Subcutaneous adipose tissue (tissue), 4 donors: Measurements from ENCODE around the gene NETO2. TPM values are rescaled to one million over a fixed set of nuclear protein-coding genes. Genes with fewer than 3 reads are reported as not detected.

Experiments used
- CTCF ChIP-seq: fragments of 450-650 bp; IDR thresholded peaks from one replicate; pipeline ENCODE4 v1.5.1; 2016; ENCODE audit warnings: low read depth, mild to moderate bottlenecking, control low read depth, antibody characterized with exemption, moderate library complexity
- total RNA-seq, 4 donors: library from RNA; depleted of rRNA; stranded (reverse); fragments of >200 nt; gene quantifications; one replicate each; pipeline ENCODE4 v1.1.0, GENCODE V29; 2016

The NETO2 gene
- 1 to 10 TPM in 2 of 4 donors, under 1 TPM in 2; 0.44 to 2.4 (median 1.1) TPM for total RNA-seq

- TF ChIP-seq CTCF: no peak
These were observed at the start of gene NETO2 for GRCh38 chr16:47143677-47144558. TSS of gene NETO2 (minus strand) at chr16:47143945. CDS start at chr16:47143612, 333 bp downstream.

GRCh38 chr16:47182318-47182717, 38.6 kb upstream of the NETO2 start:
- TF ChIP-seq CTCF: no peak

- no peak for TF ChIP-seq CTCF
These were observed 36.3 kb upstream of the NETO2 start for GRCh38 chr16:47180073-47180472.

GRCh38 chr16:47175152-47175551, 31.4 kb upstream of the NETO2 start:
- TF ChIP-seq CTCF: no peak

GRCh38 chr16:47162670-47163420, 19.1 kb upstream of the NETO2 start:
- TF ChIP-seq CTCF: no peak

- no peak for TF ChIP-seq CTCF
These were observed 17.7 kb upstream of the NETO2 start for GRCh38 chr16:47161464-47161863.

- no peak for TF ChIP-seq CTCF
These were observed 16.7 kb upstream of the NETO2 start for GRCh38 chr16:47160422-47160821.
